HAP-1 (cell line): Measurements from ENCODE around the gene TBC1D7.
A peak's percentile ranks its signal among the peaks of the same experiment; 100 is the strongest.

Source experiments
- DNase-seq, 2 experiments: peaks; one replicate each; pipeline ENCODE4 v3.0.0-alpha.2; 2016 to 2020; ENCODE audit warnings: low spot score in 2 of 2
- H3K27me3 ChIP-seq: fragments of 250-450 bp; sonication (Bioruptor Pico); 2 replicates; pipeline ENCODE4 v1.5.1; 2020; ENCODE audit warnings: low read depth, mild to moderate bottlenecking, moderate library complexity
- H3K36me3 ChIP-seq: fragments of 250-450 bp; sonication (Bioruptor Pico); replicated peaks from 2 replicates; pipeline ENCODE4 v1.5.1; 2020; ENCODE audit warnings: mild to moderate bottlenecking
- H3K4me1 ChIP-seq: fragments of 250-450 bp; sonication (Bioruptor Pico); 2 replicates; pipeline ENCODE4 v1.5.1; 2020; ENCODE audit warnings: mild to moderate bottlenecking
- H3K4me3 ChIP-seq: fragments of 250-450 bp; sonication (Bioruptor Pico); 2 replicates; pipeline ENCODE4 v1.5.1; 2020; ENCODE audit warnings: mild to moderate bottlenecking, moderate library complexity
- H3K9me3 ChIP-seq: fragments of 250-450 bp; sonication (Bioruptor Pico); 2 replicates; pipeline ENCODE4 v1.5.1; 2020; ENCODE audit warnings: mild to moderate bottlenecking, moderate library complexity
- in situ Hi-C: fragments of 300-500 bp; cut with MboI; formaldehyde crosslinking; loops from 3 replicates; pipeline ENCODE4 v1.14.3; 2020; ENCODE audit warnings: low sequenced_read_pairs, inconsistent platforms, mixed read lengths

Gene TBC1D7

GRCh38 chr6:13349811-13350506 lies 21.6 kb upstream of the TBC1D7 start:
- Histone ChIP-seq H3K4me1 (no peaks in the 10 kb centered on the region), H3K4me3 (no peak overlapping the region), H3K36me3 (no peaks in the 10 kb centered on the region), H3K27me3 (no peaks in the 10 kb centered on the region), H3K9me3 (no peaks in the 10 kb centered on the region)
- in situ Hi-C loops, result loop anchor here (25.0 kb wide), 2 partner anchors 237 to 712 kb away; no protein-coding TSS in a partner anchor
- DNase-seq, result no peak

- Histone ChIP-seq H3K36me3 (no peaks in the 10 kb centered on the region), H3K27me3 (no peaks in the 10 kb centered on the region), H3K4me1 (no peaks in the 10 kb centered on the region), H3K9me3 (no peaks in the 10 kb centered on the region), H3K4me3 (no peak overlapping the region)
- in situ Hi-C loops, result loop anchor here (25.0 kb wide), 2 partner anchors 239 to 714 kb away; no protein-coding TSS in a partner anchor
- no peak for DNase-seq
These were observed 20.2 kb upstream of the TBC1D7 start for GRCh38 chr6:13348334-13349113.

- no peaks in the 10 kb centered on the region for H3K9me3 ChIP-seq
- in situ Hi-C loops, result loop anchor here (25.0 kb wide), 2 partner anchors 241 to 716 kb away; no protein-coding TSS in a partner anchor
- no peak for DNase-seq
- no peaks in the 10 kb centered on the region for H3K27me3 ChIP-seq
- H3K4me3 ChIP-seq, result no peak overlapping the region
- H3K36me3 ChIP-seq, result no peaks in the 10 kb centered on the region
- H3K4me1 ChIP-seq, result no peaks in the 10 kb centered on the region
These were observed 17.9 kb upstream of the TBC1D7 start for GRCh38 chr6:13346245-13346644.

- in situ Hi-C loops, result loop anchor here (25.0 kb wide), 2 partner anchors 245 to 720 kb away; no protein-coding TSS in a partner anchor
- Histone ChIP-seq H3K4me1 (no peaks in the 10 kb centered on the region), H3K9me3 (no peaks in the 10 kb centered on the region), H3K36me3 (no peaks in the 10 kb centered on the region), H3K27me3 (no peaks in the 10 kb centered on the region), H3K4me3 (no peak overlapping the region)
- no peak for DNase-seq
These were observed 14.2 kb upstream of the TBC1D7 start for GRCh38 chr6:13342414-13343019.

- in situ Hi-C loops, result loop anchor here (10.0 to 25.0 kb wide), 3 partner anchors 145 to 722 kb away; partner anchors contain the start of gene GFOD1
These were observed 11.7 kb upstream of the TBC1D7 start for GRCh38 chr6:13339863-13340630.

DNA sequence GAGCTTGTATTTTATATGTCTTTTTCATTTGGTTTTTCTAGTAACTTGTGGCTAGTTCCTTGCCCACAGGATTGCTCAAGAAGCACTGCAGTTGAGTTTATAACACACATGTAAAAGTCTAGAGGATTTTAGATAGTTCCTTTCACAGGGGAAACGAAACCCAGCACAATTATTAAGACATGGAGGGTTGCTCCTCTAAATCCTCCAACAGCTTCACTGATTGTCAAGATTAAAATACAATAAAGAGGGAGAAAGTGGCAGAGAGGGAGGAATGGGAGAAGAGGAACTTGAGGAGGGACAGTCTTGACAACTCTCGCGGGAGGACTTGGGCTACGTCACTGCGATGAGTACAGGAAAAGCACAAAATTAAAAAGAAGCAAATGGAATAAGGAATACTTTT lies 9.7 kb upstream of the TBC1D7 start:
- in situ Hi-C loops, result loop anchor here (10.0 to 25.0 kb wide), 3 partner anchors 147 to 724 kb away; partner anchors contain the start of gene GFOD1
- Histone ChIP-seq H3K9me3 (no peaks in the 10 kb centered on the region), H3K36me3 (no peaks in the 10 kb centered on the region), H3K27me3 (no peaks in the 10 kb centered on the region), H3K4me1 (peaks cover 2% of the 10 kb centered on the region), H3K4me3 (no peak overlapping the region)
- no peak for DNase-seq

More at GRCh38 chr6:13339863-13340630, 11.7 kb upstream of the TBC1D7 start:
- Histone ChIP-seq H3K4me1 (peaks cover 2% of the 10 kb centered on the region), H3K36me3 (no peaks in the 10 kb centered on the region), H3K9me3 (no peaks in the 10 kb centered on the region), H3K27me3 (no peaks in the 10 kb centered on the region), H3K4me3 (no peak overlapping the region)
- DNase-seq, result no peak

GRCh38 chr6:13336553-13336952 lies 8.2 kb upstream of the TBC1D7 start:
- Histone ChIP-seq H3K4me1 (peaks cover 2% of the 10 kb centered on the region), H3K27me3 (no peaks in the 10 kb centered on the region), H3K9me3 (no peaks in the 10 kb centered on the region), H3K4me3 (no peak overlapping the region), H3K36me3 (no peaks in the 10 kb centered on the region)
- DNase-seq, result peak; percentile 81 to 92
- in situ Hi-C loops, result loop anchor here (10.0 to 25.0 kb wide), 3 partner anchors 148 to 726 kb away; partner anchors contain the start of gene GFOD1

DNA sequence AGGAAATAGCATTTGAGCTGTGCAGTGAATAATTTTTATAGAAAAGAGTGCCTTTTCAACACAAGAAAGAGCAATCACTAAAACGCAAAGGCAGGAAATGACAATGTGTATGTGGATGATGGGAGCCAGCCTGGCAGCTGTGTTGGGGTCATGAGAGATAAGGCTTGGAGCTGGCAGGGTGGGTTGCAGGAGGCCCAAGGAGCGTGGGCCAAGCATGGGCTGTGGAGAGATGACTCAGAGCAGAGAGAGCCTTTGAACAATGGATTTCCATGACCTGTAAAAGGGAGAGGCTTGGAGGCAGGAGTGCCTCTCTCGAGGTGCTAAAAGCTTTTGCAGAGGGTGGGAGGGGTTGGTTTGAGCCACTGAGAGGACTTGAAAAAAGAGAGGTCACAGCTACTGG lies 6.6 kb upstream of the TBC1D7 start:
- DNase-seq, result no peak
- H3K9me3 ChIP-seq, result no peaks in the 10 kb centered on the region
- no peak overlapping the region for H3K4me3 ChIP-seq
- peaks cover 2% of the 10 kb centered on the region for H3K4me1 ChIP-seq
- H3K27me3 ChIP-seq, result no peaks in the 10 kb centered on the region
- in situ Hi-C loops, result loop anchor here (10.0 to 25.0 kb wide), 3 partner anchors 150 to 727 kb away; partner anchors contain the start of gene GFOD1
- no peaks in the 10 kb centered on the region for H3K36me3 ChIP-seq

- in situ Hi-C loops, result loop anchor here (10.0 to 25.0 kb wide), 3 partner anchors 152 to 730 kb away; partner anchors contain the start of gene GFOD1
These were observed 4.0 kb upstream of the TBC1D7 start for GRCh38 chr6:13332349-13332706.

GRCh38 chr6:13331516-13332348 lies 3.4 kb upstream of the TBC1D7 start:
- DNase-seq, result peak; percentile 9 to 51
- Histone ChIP-seq H3K4me3 (no peak overlapping the region), H3K36me3 (no peaks in the 10 kb centered on the region), H3K4me1 (peaks cover 12% of the 10 kb centered on the region), H3K27me3 (no peaks in the 10 kb centered on the region), H3K9me3 (no peaks in the 10 kb centered on the region)
- in situ Hi-C loops, result loop anchor here (10.0 to 25.0 kb wide), 3 partner anchors 153 to 731 kb away; partner anchors contain the start of gene GFOD1

More at GRCh38 chr6:13332349-13332706, 4.0 kb upstream of the TBC1D7 start:
- no peaks in the 10 kb centered on the region for H3K36me3 ChIP-seq
- peaks cover 8% of the 10 kb centered on the region for H3K4me1 ChIP-seq
- H3K4me3 ChIP-seq, result no peak overlapping the region
- no peaks in the 10 kb centered on the region for H3K9me3 ChIP-seq
- DNase-seq, result no peak
- no peaks in the 10 kb centered on the region for H3K27me3 ChIP-seq

DNA sequence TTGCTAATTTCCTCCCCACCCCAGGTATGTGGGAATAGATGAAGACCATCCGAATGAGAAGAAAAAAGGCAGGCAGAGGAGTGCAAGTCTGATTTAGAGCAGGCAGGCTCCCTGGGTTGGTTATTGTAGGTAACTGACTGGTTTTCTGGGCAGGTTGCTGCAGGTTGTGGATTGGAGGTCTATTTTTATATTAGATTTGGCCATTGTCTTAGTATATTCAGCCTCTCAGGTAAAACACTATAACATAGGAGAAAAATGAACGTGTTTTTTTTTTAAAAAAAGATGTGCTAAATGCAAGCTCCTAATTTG lies 492 bp upstream of the TBC1D7 start:
- in situ Hi-C loops, result loop anchor here (25.0 kb wide), 2 partner anchors 258 to 733 kb away; no protein-coding TSS in a partner anchor
- H3K27me3 ChIP-seq, result no peaks in the 10 kb centered on the region
- peaks cover 10% of the 10 kb centered on the region for H3K4me1 ChIP-seq
- no peak for DNase-seq
- peaks cover 5% of the 10 kb centered on the region for H3K36me3 ChIP-seq
- no peaks in the 10 kb centered on the region for H3K9me3 ChIP-seq
- peak overlapping the region; percentile 80 for H3K4me3 ChIP-seq

GRCh38 chr6:13327691-13328075 lies 654 bp downstream of the TBC1D7 start:
- peak; percentile 28 to 35 for DNase-seq
- in situ Hi-C loops, result loop anchor here (25.0 kb wide), 2 partner anchors 260 to 735 kb away; no protein-coding TSS in a partner anchor

More at GRCh38 chr6:13327691-13328075, 654 bp downstream of the TBC1D7 start:
- Histone ChIP-seq H3K9me3 (no peaks in the 10 kb centered on the region), H3K27me3 (no peaks in the 10 kb centered on the region), H3K4me1 (peaks cover 10% of the 10 kb centered on the region), H3K36me3 (peaks cover 11% of the 10 kb centered on the region), H3K4me3 (peak overlapping the region; percentile 80)
